ENCODE measurements around the gene A1CF. TPM values are rescaled to one million over a fixed set of nuclear protein-coding genes. Genes with fewer than 3 reads are reported as not detected.
"Not testable (repeated sequence)": the region's sequence is repeated elsewhere in the genome, so short reads cannot be mapped to it uniquely, and the experiment has no call there.

The A1CF gene
- polyA plus RNA-seq, 4 donors, result 4.3 to 8.9 (median 6.8) TPM

GRCh38 chr10:50798297-50798696 lies 87.1 kb downstream of the A1CF start:
- DNase-seq (ENCODE audit: low read depth in 4 of 4, low spot score in 2 of 4), result no peak

DNA sequence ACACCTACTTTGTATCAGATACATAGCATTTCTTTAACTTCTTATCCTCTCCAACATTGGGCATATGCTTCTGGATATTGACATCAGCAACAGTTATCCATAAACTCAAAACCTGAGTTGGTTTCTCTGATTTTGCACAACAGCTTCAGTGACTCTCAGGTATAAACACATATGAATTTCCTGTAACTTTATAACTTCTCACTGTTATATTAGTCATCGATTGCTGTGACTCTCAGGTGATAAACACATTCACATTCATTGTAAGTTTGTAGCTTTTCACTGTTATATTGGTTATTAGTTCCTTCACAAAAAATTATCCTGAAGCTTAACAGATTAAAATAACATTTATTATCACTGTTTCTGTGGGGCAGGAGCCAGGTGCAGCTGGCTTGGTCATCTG lies 88.7 kb downstream of the A1CF start:
- no peak for DNase-seq (ENCODE audit: low read depth in 4 of 4, low spot score in 2 of 4)

DNA sequence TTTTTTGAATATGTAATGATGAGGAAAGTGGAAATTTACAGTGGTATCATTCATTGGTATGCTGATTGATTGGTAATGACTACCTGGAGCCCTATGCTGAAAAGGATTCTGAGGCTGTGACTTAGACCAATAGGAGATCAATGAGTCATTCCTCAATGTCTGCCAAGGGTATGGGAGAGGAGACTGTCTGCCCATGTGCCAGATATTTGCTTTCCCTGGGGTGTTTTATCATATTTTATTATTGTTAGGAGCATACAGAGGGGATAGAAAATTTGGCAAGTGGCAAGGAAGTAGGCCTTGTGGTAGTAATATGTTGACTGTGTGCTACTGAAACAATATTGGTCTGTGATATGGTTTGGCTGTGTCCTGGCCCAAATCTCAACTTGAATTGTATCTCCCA lies 90.9 kb downstream of the A1CF start:
- no peak for DNase-seq (ENCODE audit: low read depth in 4 of 4, low spot score in 2 of 4)

DNA sequence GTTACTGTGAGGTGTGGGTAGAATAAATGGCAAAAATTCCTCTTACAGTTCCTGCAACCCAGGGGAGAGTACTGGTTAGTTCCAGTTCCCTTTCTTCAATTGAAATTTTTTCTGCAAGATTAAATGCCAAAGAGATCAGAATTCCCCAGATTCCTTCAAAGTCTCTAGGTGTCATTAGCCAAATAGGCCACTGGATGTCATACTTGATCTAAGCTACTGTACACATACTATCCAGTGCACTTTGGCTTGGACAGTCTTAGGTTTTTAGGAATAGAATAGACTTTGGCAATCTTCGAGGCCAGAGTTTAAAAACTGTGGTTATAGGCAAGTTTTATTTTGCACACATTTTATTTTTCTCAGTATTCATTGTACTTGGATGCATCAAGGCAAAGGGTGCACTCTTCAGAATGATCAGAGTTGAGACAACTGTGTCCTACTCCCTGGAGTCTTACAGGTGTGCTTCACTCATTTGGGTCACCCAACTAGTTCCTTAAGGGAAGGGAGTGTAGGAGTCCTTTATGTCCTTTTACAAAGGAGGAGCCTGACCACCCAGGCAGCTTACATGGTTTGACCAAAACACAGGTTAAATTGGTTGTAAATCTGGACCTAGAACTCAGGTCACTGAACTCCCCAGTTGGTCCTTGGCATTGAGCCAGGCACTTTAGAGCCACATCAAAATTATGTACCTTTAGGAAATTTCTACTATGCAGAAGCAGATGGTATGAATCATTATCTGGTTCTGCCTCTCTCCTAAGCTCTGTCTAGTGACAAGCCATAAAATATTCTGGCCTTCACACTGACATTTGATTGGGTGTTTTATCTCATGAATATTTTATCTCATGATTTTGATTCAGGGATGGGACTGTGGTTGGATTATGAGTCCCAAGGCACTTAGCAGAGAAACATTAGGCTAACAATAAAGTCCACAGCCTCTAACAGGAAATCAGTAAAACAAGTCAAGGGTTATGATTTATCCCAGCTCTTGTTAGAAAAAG lies 96.2 kb downstream of the A1CF start:
- DNase-seq (ENCODE audit: low read depth in 4 of 4, low spot score in 2 of 4), result peak in 1 of 4 donors; percentile 21

- DNase-seq (ENCODE audit: low read depth in 4 of 4, low spot score in 2 of 4), result not testable (repeated sequence)
Observed at GRCh38 chr10:50787962-50788361, 97.5 kb downstream of the A1CF start.

GRCh38 chr10:50782017-50782416 lies 103.4 kb downstream of the A1CF start:
- not testable (repeated sequence) for DNase-seq (ENCODE audit: low read depth in 4 of 4, low spot score in 2 of 4)

- not testable (repeated sequence) for DNase-seq (ENCODE audit: low read depth in 4 of 4, low spot score in 2 of 4)
Observed at GRCh38 chr10:50780036-50780435, 105.4 kb downstream of the A1CF start.

DNA sequence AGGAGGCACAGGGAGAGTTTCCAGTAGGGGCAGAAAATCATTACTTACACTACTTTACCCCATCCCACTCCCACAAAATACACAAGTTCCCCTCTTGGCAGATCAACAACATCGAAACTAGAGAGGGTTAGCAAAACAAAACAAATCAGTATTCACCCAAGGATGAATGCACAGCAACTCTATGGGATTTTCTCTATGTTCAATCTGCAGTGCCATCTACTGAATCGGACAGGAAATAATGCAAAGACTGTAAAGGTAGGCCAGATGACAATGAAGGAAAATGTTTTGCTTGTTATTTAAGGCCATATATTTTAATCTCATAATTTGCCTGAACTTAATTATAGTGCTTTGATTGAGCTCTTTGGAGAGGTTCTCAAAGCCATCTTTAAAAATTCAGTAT lies 110.6 kb downstream of the A1CF start:
- DNase-seq (ENCODE audit: low read depth in 4 of 4, low spot score in 2 of 4), result not testable (repeated sequence)

- DNase-seq (ENCODE audit: low read depth in 4 of 4, low spot score in 2 of 4), result not testable (repeated sequence)
Observed at GRCh38 chr10:50772042-50772441, 113.4 kb downstream of the A1CF start.

DNA sequence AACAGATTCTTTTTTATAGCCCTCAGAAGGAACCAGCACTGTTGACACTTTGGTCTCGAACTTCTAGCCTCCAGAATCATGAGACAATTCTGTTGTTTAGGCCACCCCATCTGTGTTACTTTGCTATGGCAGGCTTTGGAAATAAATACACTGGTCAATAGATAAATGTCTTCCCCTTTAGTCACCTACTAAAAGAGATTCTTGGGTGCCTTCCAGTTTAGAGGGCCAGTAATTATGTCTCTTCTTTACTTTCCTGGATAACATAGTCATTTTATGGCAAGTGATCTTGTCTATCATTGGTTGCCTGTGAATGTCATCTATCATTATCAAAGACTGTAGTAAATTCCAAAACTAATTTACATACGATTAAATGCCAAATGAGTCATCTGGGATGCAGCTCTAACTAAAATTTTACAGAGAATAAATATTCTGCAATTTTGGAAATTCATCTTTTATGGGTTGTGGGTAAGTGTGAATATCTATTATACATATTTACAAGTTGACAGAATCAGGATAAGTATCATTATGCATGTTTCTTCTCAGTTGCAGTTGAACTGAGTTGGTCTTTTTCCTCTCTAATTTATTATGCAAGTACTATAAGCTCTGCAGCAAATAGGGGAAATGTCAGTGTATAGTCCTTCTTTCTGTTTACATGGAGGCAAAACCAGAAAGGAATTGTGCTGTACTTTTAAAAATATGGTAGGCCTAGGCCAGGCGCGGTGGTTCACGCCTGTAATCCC lies 118.5 kb downstream of the A1CF start:
- DNase-seq (ENCODE audit: low read depth in 4 of 4, low spot score in 2 of 4), result not testable (repeated sequence)

Other genes starting within 250 kb of the A1CF start
- gene ASAH2B, start 145.7 kb downstream of the A1CF start, polyA plus RNA-seq (ENCODE audit: insufficient read length in 4 of 4), result 10 to 100 TPM in 3 of 4 donors, 1 to 10 TPM in 1; 9.8 to 13.0 (median 10.6) TPM
- gene PRKG1, start 188.9 kb upstream of the A1CF start, polyA plus RNA-seq (ENCODE audit: insufficient read length in 4 of 4), result 10 to 100 TPM; 12.3 to 14.3 (median 13.4) TPM